Amygdala (tissue), 56 donors: ENCODE data around the gene SPCS2.
A peak's percentile ranks its signal among the peaks of the same experiment; 100 is the strongest.
"Not testable (repeated sequence)": the region's sequence is repeated elsewhere in the genome, so short reads cannot be mapped to it uniquely, and the experiment has no call there.

Experiments used
- DNase-seq, 56 donors: peaks; one replicate each; lab custom pipeline; 2025; lab: John Stamatoyannopoulos, UW

SPCS2 gene

DNA sequence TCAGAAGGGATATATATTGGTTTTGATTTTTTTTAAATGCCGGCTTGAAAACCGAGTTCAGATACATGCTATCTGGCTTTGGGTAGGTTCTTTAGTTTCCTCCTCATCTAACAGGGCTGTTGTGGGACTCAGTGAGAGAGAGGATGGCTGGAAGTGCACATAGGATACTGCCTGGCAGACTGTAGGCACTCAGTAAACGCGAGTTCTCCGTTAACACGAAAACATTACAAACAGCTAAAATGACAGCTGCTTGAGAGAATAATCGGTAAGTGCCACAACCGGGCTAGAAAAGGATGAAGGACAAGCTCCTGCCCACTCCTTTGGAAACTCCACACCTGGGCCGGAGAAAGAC lies 544 bp upstream of the SPCS2 start:
- no peak for DNase-seq

DNA sequence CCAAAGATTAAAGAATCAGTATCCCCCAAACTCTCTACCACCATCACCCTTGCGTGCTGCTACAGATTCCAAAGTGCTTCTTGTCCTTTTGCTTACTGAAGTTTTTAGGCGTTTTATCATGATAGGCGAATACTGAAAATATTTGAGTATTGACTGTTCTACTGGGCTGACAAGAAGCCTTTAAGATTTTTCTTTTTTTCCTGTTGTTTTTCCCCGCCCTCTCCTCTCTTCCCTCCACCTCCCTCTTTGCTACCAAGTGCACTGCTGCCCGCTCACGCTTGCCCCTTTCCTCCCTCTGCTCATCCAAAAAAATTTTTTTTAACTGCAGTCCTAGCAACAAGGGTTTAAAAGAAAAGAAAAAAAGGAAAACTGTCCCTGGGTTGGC lies 679 bp downstream of the SPCS2 start:
- DNase-seq = no peak

DNA sequence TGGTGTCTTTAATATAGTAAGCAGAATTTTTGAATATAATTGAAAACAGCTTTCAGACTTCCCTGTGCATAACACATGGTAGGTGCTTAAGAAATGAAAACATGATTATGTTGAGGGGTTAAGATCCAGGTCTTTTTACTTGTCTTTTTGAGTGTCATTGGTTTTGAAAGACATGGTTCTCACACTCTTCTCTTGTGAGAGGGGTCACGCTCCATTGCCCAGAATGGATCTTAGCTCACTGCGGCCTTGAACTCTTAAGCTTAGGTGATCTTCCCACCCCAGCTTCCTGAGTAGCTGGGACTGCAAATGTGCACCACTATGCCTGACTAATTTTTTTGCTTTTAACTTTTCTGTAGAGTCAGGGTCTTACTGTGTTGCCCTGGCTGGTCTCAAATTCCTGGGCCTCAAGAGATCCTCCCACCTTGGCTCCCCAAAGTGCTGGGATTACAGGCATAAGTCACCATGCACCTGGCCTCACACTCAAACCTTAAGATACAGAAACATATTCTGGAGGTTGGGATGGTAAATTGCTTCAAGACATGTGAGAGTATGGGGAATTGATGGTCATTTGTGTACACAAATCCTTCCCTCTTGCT lies 1.4 kb downstream of the SPCS2 start:
- DNase-seq = no peak

DNA sequence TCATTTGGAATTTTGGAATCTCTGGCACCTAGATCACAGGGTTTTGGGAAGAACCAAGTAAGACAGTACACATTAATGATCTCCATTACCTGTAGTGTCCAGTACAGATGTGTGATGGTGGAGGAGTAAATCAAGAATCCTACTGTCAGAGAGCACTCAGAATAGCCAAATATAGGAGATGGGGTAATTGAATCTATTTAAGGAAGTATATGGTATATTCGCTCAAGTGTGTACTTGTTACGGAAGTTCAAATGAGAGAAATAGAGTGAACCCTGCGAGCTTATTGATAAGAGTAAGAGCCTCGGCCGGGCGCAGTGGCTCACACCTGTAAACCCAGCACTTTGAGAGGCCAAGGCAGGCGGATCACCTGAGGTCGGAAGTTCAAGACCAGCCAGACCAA lies 2.2 kb downstream of the SPCS2 start:
- DNase-seq = no peak

DNA sequence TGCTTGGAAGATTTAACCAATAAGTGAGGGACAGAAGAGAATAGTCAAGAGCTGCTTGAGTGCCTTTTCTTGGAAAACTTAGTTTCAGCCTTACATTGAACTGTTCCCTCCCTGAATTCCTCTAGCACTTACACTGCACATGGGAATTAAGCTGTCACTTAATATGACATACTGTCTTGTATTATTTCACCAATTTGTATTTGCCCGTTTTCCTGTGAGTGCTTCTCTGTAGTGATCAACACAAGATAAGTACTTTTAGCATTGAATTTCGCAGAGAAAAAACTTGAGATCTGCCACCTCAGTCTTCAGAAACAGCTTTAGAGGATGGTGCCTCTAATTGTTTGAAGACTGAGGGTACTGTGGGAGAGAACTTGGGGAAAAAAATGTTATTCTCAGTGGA lies 3.7 kb downstream of the SPCS2 start:
- no peak for DNase-seq

DNA sequence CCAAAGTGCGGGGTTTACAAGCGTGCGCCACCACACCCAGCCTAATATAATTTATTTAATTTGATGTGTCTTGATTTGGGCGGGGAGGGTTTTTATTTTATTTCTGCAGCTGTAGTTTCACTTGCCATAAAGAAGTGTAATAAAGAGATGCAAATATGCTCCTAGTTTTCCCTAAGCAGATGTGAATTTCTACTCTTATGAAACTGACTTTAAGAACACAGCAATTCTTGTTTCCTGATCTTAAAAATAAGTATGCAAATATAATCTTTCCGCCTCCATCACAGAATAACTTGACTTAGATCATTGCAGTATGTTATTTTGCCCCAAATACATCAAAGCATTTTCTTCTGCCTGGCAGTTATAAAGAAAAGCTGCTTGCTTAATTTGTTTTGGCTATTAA lies 4.4 kb downstream of the SPCS2 start:
- DNase-seq = no peak

DNA sequence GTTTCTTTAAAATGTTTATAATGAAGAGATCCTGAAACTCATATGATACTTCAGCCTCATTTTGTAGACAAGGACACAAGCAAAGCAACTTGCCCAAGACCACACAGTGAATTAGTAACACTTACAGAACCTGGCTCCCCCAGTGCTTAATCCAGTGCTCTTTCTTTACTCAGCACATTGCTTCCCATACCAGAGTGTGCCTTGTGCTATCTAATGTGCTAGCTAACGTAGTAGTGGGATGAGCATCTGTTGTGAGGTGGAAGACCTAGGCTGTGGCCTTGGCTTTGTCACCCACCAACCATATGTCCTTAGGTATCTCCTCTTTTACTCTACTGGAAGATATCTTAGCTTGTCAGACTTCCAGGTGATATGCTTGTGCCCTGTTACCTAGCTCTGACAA lies 5.1 kb downstream of the SPCS2 start:
- DNase-seq = no peak

DNA sequence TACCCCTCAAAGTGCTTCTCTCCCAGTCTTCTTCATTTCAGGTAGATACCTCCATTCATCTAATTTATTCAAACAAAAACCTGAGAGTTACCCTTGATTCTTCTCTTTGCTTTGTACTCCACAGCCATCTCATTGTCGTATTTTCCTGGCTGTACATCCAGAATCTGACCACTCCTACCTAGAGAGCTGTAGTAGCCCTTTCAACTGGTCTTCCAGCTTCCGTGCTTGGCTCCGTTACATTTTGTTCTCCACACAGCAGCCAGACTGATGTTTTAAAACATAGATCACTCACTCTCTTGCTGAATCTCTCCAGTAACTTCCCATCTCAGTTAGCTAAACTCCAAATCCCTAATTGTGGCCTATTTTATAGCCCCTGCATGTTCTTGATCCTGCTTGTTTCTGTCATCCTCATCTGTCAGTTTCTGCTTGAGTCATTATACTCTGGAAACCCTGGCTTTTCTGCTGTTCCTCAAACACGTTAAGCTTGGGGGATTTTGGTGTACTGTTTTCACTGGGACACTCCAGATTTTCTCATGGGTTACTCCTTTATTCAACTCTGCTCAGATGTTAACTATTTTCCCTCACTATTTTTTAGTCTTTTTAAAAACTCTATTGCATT lies 7.4 kb downstream of the SPCS2 start:
- DNase-seq = no peak

DNA sequence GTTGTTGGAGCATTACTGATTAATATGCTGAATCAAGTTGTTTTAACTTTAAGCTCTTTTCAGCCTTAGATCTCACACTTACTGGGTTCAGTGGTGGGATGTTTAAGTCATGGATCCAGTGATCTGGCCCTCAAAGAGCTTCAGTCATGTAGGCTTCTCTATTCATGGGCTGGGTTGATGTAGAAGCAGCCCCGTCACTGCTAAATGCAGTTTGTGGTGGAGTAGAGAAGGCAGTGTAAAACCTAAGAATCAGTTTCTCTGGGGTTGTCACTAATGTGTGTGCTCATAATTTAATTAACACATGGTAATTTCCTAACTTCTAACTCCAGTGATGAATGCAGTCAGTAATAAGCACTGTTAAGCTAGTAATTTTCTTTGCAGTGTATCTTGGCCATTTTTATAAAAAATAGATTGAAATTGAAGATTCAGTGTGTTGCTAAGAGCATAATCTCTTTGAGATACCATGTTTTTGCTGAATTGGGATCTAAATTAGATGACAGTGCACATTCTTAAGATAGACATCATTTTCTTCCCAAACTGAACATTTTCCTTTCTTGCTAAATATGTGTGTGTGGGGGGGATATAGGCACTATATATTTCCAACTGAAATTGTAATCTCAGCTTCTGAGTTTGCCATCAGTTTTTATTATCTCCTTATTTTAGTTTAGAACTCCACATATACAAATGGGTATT lies 9.0 kb downstream of the SPCS2 start:
- no peak for DNase-seq

DNA sequence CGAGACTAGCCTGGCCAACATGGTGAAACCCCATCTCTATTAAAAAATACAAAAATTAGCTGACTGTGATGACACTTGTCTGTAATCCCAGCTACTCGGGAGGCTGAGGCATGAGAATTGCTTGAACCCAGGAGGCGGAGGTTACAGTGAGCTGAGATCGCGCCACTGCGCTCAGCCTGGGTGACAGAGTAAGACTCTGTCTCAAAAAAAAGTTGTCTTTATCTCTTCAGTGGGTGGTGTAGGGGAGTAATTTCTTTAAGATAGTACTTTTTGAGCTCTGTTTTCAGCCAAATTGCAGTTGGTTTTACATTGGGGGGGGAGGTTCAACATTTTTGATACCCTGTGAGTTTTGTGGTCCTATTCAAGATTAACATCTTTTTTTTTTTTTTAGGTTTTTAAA lies 11.1 kb downstream of the SPCS2 start:
- not testable (repeated sequence) for DNase-seq

DNA sequence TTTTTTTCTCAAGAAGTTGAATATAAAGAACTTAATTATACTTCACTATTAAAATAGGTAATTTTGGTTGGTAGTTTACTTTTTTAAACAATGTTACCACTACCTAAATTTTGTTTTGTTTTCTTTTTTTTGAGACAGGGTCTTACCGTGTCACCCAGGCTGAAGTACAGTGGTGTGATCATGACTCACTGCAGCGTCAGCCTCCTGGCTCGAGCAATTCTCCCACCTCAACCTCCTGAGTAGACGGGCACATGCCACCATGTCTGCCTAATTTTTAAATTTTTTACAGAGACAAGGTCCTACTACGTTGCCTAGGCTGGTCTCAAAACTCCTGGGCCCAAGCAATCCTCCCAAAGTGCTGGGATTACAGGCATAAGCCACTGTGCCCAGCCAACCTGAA lies 17.6 kb downstream of the SPCS2 start:
- DNase-seq = no peak

DNA sequence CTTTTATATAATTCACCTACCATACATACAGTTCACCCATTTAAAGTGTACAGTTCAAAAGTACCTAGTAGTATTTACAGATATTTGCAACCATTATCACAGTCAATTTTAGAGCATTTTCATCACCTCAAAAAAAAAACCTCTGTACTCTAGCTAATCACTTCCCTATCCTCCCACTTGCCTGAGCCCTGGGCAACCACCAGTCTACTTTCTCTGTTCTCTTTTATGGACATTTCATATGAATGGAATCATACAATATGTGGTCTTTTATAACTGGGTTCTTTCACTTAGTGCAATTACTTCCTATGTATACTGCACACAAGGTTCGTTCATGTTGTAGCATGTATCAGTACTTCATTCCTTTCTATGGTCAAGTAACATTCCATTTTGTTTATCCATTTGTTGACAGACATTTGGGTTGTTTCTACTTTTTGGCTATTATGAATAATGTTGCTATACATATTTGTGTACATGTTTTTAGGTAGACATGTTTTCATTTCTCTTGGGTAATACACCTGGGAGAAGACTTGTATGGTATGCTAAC lies 21.9 kb downstream of the SPCS2 start:
- DNase-seq = no peak

DNA sequence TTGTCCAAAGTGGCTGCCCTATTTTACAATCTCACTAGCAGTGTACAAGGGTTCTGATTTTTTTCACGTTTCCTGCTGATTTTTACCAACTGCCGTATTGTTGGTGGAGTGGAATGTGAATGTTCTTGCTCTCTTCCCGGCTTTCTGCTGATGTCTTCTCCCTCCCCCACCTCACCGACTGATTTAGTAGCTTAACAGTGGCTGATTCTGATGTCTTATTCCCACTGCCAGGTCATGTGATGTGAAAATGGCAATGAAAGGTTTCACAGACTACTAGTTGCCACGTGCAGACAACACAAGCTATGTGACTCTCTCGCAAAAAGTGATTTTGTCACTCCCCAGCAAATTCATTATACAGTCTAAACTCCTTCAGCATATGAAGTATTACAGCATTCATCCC lies 22.4 kb downstream of the SPCS2 start:
- peak in 12 of 56 donors; percentile 2 to 47 (median 12) for DNase-seq

DNA sequence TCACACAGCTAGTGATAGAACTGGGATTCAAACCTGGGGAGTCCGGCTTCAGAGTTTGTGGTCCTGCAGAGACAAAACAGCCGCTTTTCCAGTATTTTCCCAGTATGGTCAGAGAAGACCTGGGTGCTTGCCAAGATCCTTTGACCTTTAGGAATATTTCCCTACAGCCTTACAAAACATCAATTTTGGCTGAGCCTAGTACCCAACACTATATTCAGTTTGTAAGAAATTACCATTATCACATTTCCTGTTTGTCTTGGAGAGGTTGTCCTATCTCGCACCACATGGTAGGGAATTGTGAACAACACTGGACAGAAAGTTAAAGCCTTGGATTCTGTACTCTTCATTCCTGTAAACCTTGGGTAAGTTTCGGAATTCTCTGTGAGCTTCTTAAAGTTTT lies 29.0 kb downstream of the SPCS2 start:
- no peak for DNase-seq

DNA sequence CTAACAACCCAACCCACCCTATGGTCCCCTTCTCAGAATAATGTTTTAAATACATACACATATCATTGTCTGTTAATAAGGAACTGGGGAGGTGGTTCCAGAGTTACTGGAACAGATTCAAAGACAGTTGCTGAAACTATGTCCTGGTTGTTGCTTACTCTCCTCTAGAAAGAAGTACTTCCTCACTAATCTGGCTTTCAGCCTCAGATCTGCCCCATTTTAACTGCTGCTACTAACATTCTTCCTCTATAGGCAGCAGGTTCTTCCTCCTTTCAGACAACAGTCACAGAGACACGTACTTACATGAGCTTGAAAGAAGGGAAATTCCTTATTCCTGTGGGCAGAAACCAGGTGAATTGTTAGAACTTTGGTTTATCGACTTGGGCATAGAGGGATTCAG lies 31.6 kb downstream of the SPCS2 start:
- no peak for DNase-seq

DNA sequence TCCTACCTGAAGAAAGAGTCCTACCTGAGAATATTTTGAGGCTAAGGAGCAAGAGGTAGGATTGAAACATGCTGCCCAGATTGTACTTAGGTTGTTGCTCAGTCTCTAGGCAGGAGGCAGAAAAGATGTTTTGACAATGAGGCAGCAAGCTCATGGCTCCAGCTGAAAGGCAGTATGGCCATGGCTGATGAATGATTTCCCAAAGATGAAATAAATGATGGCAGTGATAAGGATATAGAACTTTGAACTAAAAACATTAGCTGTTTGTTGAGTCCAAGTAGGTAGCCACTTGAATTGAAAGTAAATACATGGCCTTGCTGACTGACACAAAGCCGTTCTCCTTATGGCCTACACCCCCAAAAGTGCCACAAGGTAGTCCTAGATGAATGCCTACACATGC lies 32.8 kb downstream of the SPCS2 start:
- DNase-seq = no peak

DNA sequence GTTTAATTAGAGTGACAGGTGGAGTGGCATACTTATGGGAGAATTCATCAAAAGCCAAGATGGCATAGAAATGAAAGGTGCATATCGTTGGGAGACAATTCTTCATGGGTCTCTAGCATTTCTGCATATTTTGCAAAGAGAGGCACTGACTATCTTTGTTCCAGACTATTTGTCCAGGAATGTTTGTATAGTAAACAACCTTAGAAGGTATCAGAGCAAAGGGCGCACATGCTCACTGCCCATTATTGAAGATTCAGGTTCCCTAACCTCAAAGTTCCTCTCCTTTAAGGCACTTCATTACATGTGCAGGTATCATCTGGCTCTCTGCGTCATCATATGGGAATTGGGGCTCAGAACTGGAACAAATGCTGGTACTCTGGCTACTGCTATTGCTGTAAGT lies 35.0 kb downstream of the SPCS2 start:
- DNase-seq = no peak

DNA sequence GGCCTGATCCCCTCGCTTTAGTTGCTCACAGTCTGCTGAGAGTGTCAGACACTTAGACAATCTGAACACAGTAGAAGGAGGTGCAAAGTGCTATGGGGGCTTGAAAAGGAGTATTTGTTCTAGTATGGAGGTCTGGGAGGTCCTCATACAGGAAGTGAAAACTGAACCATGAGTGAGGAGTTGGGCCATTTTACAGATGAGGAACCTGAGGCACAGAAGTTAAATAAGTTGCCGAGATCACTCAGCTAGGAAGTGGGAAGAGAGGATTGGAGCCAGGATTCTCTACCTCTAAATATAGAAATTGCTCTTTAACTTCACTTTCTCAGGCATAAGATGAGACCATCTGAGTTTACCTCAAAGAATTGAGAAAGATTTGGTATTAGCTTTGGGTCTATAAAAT lies 35.7 kb downstream of the SPCS2 start:
- DNase-seq = no peak

DNA sequence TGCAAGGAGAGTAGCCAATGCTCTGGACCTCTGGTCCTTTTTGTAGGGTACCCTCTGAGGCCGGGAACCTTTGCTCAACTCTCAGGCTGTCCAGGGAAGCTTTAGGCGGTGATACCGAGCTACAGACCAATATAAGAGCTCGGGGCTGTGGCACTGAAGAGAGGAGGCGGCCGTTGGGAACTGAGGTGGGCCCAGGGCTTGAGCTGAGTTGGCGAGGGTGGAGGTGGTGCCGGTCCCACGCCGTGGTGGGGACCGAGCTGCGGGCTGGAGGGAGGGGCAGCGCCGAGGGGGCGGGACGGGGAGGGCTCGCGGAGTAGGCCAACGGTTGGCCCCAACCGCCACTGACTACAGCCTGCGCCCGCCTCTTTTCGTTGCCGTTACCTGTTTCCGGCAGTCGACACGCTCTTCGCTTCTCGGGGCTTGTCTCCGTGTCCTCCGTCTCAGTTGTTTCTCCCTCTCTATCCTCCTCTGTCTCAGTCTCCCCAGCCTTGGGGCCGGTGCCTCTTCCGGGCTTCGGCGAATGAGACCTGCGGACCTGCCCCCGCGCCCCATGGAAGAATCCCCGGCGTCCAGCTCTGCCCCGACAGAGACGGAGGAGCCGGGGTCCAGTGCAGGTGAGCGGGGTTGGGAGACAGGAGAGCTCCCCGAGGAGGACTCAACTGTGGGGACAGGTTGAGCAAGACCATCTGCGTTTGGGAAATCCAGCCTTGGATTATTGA lies 39.6 kb downstream of the SPCS2 start, which contains the start of gene NEU3:
NEU3 (plus strand) TSS at position 393 of the 719 bp plus-strand sequence; CDS start at position 521, 128 bp downstream.
- peak in 52 of 56 donors; percentile 8 to 69 (median 42) for DNase-seq

DNA sequence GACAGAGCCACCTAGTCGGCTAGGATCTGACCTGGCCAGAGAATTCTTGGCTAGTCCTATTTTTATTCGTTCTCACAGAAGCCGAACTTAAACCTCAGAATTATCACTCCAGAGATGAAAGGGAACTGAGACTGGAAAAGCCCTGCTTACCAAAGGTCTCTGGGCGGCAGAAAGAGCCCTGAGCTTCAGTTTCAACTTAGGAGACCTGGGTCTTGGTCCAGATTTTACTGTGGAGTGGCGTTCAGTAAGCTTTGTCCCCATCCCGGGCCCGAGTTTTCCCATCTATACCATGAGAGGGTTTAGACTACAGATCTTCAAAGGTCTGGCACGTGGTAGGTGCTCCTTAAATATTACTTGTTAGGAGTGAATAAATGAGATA lies 40.2 kb downstream of the SPCS2 start:
- DNase-seq = no peak

DNA sequence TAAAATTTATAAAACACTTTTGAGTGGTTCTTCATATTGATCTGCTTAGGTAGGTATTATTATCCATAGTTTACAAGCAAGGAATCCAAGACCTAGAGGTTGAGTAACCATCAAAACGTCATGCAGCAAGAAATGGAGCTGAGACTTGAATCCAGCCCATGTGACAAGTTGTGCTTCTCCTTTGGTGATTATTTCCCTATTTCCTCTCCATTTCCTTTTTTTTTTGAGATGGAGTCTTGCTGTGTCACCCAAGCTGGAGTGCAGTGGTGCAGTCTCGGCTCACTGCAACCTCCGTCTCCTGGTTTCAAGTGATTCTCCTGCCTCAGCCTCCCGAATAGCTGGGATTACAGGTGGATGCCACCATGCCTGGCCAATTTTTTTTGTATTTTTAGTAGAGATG lies 41.1 kb downstream of the SPCS2 start:
- not testable (repeated sequence) for DNase-seq
